ENCODE data around the gene HSPB8.
A peak's percentile ranks its signal among the peaks of the same experiment; 100 is the strongest.

Gene HSPB8, protein sequence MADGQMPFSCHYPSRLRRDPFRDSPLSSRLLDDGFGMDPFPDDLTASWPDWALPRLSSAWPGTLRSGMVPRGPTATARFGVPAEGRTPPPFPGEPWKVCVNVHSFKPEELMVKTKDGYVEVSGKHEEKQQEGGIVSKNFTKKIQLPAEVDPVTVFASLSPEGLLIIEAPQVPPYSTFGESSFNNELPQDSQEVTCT

GRCh38 chr12:119178544-119179334 lies at the start of gene HSPB8:
Gene HSPB8, plus strand, starts transcription at chr12:119178931. Its CDS starts 382 bp downstream, at chr12:119179313.
- DNase-seq (ENCODE audit: low spot score) (peak; percentile 90), FAIRE-seq (peak; percentile 88)

- FAIRE-seq (no peak), DNase-seq (ENCODE audit: low spot score) (no peak)
These were observed 48.8 kb upstream of the HSPB8 start for GRCh38 chr12:119129827-119130434.

DNA sequence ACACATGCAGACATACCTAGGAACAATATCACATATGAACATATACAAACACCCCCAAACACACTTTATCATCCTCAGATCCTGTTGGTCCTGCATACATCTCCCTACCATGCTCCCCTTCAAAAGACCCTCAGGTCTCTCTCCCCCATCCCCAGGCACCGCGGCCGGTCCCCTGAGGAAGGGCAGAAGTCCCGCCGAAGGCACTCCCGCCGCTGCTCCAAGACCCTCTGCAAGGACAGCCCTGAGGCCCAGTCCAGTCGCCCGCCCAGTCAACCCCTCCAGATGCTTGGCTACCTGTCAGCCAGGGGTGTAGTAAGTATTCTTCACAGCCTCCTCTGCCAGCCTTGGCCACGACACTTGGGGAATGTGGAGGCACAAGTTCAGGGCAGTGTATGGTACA lies 48.2 kb upstream of the HSPB8 start:
- FAIRE-seq: no peak
- DNase-seq (ENCODE audit: low spot score): no peak

- no peak for FAIRE-seq
- no peak for DNase-seq (ENCODE audit: low spot score)
These were observed 44.3 kb upstream of the HSPB8 start for GRCh38 chr12:119134284-119135072.

- FAIRE-seq: no peak
- DNase-seq (ENCODE audit: low spot score): no peak
These were observed 41.8 kb upstream of the HSPB8 start for GRCh38 chr12:119136811-119137410.

DNA sequence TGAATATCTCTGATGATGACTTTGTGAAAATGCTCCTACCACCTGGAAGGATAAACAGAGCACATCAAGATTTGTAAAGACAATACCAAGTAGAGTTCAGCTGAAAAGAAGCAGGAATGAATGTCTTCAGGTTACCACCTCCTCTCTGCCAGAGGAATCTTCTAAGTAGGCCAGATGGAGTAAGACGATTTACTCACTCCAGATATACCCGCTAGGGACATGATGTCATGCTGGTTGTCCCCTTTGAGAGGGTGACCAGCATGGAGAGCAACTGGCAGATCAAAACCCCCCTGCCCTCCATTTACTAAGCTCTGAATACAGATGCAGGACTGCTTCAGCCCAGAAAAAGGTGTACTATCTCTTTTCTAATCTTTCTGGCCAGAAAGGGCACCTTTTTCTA lies 39.3 kb upstream of the HSPB8 start:
- FAIRE-seq (no peak), DNase-seq (ENCODE audit: low spot score) (no peak)

- DNase-seq (ENCODE audit: low spot score) (no peak), FAIRE-seq (no peak)
These were observed 33.4 kb upstream of the HSPB8 start for GRCh38 chr12:119145367-119145766.

DNA sequence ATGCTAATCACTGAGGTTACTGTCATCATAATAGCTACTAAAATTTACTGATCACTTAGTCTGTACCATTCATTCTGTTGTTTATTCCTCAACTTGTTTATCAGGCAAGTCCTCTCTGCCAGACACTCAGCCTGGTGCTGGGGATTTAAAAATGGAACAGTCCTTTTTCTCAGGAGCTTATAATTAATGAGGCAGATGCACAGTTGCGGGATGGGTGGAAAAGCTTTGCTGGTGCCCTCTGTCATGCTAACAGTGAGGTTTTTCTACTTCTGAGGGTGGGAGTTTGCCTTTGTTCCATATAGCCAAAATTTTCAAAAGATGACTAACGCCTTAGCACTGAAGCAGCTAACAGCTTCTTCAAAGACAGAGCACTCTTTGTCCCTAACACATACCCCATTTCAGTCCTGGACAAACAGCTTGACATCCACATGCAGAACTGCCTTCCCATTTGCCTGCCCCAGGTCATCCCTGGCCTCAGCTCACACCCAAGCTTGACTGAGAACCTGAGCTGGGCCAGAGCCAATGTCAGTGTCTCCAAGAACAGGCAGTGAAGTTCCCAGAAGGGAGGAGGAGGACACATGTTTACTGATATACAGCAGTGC lies 30.8 kb upstream of the HSPB8 start:
- DNase-seq (ENCODE audit: low spot score) (no peak), FAIRE-seq (no peak)

DNA sequence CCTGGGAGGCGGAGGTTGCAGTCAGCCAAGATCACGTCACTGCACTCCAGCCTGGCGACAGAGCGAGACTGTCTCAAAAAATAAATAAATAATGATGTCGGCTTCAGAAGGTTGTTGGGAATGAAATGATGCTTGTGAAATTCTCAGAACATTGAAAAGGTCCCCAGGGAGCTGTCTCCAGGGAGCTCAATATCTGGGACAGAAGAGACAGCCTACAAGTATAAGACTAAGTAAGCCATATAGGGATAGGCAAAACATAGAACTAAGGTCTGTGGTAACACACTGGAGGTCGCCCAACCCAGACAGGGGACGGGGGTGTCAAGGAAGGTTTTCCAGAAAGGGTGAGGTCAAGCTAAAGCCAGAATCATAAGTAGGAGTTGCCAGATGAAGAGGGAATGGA lies 29.5 kb upstream of the HSPB8 start:
- no peak for FAIRE-seq
- DNase-seq (ENCODE audit: low spot score): no peak

GRCh38 chr12:119151445-119152026 lies 27.2 kb upstream of the HSPB8 start:
- no peak for FAIRE-seq
- no peak for DNase-seq (ENCODE audit: low spot score)

DNA sequence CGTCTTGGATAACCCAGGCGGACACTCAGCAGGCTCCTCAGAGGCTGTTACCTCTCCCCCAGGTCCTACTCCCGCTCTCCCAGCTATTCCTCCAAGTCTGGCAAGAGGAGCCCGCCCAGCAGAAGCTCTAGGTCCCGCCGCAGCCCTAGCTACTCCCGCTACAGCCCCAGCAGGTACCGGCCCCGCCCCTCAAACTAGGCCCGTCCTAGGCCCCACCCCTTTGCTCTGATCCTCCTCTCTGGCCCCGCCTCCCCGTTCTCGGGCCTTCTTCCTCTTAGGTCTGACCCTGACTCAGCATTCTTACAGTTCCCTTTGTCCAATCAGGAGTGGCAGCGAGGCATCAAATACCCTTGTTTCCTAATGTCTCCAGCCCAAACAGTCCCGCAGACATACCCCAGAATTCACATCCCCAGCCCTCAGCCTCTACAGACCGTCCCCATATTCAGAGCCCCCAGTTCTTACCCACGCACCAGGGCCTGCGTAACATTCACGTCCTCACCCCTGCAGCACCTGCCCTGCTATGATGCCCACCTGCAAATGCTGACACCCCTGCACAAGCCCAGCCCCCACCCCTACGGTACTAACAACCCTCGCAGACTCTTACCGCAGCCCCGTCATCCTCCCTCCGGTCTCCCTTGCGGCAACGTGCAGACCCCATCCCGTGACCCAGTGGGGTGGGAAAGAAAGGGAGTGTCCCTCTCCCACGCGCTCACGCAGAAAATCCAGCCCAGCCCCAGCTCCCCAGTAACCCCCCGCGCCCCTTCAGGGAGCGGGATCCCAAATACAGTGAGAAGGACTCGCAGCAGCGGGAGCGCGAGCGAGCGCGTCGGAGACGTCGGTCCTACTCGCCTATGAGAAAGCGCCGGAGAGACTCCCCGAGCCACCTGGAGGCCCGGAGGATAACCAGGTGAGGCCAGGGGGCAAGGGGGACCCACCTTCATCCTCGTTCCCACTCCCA lies 25.0 kb upstream of the HSPB8 start:
- DNase-seq (ENCODE audit: low spot score): no peak
- FAIRE-seq: no peak

GRCh38 chr12:119154435-119154818 lies 24.3 kb upstream of the HSPB8 start:
- FAIRE-seq (no peak), DNase-seq (ENCODE audit: low spot score) (no peak)

GRCh38 chr12:119156401-119157044 lies 22.2 kb upstream of the HSPB8 start:
- FAIRE-seq (no peak), DNase-seq (ENCODE audit: low spot score) (no peak)

DNA sequence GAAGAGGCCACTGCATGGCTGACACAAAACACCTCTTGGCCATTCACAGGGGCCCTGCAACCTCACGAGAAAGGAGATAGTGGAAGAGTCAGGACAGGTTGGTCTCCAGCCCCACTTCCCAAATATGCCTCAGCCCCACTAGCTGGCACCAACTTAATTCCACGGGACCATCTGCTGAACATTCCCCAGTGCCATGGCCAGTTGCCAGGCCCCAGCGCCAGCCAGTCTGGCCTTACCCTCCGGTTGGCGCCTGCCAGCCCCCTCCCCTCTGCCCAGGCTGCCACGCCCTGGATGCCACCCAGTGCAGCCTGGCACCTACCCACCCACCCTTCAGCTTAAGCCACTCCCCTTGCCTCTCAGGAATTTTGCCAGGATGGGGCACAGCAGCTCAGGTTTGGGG lies 21.2 kb upstream of the HSPB8 start:
- no peak for DNase-seq (ENCODE audit: low spot score)
- no peak for FAIRE-seq

- FAIRE-seq (no peak), DNase-seq (ENCODE audit: low spot score) (no peak)
These were observed 20.8 kb upstream of the HSPB8 start for GRCh38 chr12:119157978-119158377.

GRCh38 chr12:119158402-119158801 lies 20.3 kb upstream of the HSPB8 start:
- FAIRE-seq (no peak), DNase-seq (ENCODE audit: low spot score) (no peak)

GRCh38 chr12:119159844-119160243 lies 18.9 kb upstream of the HSPB8 start:
- DNase-seq (ENCODE audit: low spot score) (no peak), FAIRE-seq (no peak)

DNA sequence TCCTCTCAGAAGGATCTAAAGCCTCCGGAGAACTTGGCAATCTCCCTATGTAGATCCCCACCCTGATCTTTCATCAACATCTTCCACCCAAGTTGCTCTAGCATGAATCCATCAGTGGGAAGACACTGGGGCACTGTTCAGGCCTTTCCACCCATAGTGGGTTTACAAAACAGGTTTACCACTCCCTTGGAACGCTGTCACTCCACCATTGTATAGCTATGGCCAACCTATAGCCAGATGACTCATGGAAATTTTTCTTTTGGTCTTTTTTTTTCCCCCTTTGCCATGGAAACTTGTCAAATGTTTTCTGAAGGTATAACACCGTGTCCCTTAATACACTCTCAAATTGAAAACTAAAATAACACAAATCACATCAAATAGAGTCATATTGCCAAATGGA lies 10.8 kb upstream of the HSPB8 start:
- FAIRE-seq (no peak), DNase-seq (ENCODE audit: low spot score) (no peak)

DNA sequence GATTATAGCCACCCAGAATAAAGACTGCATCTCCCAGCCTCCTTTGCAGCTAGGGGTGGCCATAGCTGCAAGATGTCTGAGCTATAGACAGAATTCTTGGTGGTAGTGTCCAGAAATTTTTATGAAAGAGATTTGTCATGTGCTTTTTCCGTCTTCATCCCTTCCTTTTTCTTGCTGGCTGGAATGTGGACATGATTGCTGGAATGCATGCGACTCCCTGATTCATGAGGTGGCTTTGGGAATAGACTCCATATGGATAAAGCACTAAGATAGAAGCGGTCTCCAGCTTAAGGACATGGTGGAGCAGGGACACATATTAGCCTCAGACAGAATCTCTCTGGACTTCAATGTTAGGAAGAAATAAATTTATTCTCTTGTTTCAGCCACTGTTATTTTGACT lies 10.0 kb upstream of the HSPB8 start:
- no peak for FAIRE-seq

More for the DNA sequence above, 10.0 kb upstream of the HSPB8 start:
- no peak for DNase-seq (ENCODE audit: low spot score)

Measured in RCC 7860 (cell line).